Fibroblast of skin of scalp (primary cell): ENCODE data around the gene ISYNA1.

Experiments
- DNase-seq: peaks from one replicate; pipeline ENCODE4 v3.0.0-alpha.2; 2013

The ISYNA1 gene

GRCh38 chr19:18392417-18392816 lies 45.5 kb downstream of the ISYNA1 start:
- DNase-seq = no peak

DNA sequence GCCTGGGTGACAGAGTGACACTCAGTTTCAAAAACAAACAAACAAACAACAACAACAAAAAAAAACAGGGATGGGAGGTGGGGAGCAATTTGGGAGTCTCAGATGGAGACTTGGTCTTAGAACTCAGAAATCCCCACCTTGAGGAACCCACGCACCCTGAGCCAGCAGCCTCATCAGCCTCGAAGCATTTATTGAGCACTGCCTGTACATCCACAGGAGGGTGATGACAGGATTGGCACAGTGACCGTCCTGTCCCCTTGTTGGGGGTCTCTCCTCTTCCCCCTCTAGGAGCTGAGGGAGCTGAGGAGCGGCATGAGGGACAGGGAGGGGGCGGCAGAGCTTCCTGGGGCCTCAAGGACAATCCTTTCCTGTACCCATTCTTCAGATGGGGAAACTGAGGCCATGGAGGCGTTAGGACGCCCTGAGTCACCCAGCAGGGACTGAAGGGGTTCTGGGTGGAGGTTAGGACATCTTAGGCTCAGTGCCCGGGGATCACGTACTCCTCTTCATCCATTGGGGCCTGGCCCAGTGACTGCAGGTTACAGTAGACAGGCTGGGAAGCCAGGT lies 46.3 kb downstream of the ISYNA1 start:
- no peak for DNase-seq

GRCh38 chr19:18390065-18390907 lies 47.6 kb downstream of the ISYNA1 start:
- DNase-seq = no peak

DNA sequence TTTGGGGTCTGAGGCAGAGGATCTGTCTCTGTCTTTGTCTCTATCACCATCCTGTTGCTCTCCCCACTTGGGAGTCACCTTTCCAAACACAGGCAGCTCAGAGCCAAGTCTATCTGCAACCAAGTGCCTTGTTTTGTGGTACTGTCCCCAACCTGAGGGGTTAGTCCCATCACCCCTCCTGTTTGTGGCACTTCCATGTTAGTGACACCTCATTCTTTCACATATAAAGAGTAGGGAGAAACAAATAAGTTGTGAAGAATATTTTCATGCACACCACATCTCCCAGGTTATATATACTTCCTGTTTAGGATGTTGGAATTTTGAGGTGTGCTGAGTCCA lies 48.2 kb downstream of the ISYNA1 start:
- DNase-seq = no peak

DNA sequence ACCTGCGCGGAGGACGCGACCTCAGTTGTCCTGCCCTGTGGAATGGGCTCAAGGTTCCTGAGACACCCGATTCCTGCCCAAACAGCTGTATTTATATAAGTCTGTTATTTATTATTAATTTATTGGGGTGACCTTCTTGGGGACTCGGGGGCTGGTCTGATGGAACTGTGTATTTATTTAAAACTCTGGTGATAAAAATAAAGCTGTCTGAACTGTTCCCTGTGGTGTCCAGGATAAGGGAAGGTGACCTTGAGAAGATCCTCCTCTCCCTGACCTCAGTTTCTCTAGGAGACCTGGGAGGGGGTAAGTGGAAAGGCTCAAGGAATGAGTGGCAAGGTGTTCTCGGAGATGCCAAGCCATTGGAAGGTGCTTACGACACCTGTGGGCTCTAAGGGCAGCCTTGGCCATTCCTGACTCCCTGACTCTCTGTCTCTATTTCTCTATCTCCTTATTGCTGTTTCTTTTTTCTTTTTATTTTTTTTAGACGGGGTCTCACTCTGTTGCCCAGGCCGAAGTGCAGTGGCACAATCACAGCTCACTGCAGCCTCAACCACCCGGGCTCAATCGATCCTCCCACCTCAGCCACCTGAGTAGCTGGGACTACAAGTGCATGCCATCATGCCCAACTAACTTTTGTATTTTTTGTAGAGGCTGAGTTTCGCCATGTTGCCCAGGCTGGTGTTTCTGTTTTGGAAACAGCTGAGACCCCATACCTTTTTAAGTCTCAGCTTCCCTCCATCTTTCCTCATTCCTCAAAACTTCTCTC lies 48.8 kb downstream of the ISYNA1 start:
- no peak for DNase-seq

GRCh38 chr19:18388100-18388959 lies 49.6 kb downstream of the ISYNA1 start:
- peak; percentile 63 for DNase-seq

- peak; percentile 86 for DNase-seq
Observed at GRCh38 chr19:18386543-18387271, 51.2 kb downstream of the ISYNA1 start.

DNA sequence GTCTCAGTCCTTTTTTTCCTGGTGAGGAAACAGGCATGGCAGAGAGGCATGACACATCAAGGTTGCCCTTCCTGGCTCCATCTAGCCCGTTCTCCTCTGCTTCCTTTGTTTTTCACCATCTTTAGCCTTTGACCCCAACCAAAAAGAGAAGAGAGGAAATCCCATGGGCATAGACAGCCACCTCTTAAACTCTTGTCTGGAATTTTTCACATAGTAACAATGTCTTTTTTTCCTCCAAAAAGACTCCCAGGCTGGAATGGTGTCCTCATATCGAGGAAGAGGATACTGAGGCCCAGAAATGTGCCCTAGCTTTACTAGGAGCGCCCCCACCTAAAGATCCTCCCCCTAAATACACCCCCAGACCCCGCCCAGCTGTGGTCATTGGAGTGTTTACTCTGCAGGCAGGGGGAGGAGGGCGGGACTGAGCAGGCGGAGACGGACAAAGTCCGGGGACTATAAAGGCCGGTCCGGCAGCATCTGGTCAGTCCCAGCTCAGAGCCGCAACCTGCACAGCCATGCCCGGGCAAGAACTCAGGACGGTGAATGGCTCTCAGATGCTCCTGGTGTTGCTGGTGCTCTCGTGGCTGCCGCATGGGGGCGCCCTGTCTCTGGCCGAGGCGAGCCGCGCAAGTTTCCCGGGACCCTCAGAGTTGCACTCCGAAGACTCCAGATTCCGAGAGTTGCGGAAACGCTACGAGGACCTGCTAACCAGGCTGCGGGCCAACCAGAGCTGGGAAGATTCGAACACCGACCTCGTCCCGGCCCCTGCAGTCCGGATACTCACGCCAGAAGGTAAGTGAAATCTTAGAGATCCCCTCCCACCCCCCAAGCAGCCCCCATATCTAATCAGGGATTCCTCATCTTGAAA lies 52.0 kb downstream of the ISYNA1 start, which contains the start of gene GDF15:
GDF15 (plus strand) TSS at position 484 of the 868 bp plus-strand sequence; CDS start at position 516, 32 bp downstream.
- DNase-seq = peak; percentile 71

GRCh38 chr19:18385359-18385674 lies 52.6 kb downstream of the ISYNA1 start:
- DNase-seq = no peak

DNA sequence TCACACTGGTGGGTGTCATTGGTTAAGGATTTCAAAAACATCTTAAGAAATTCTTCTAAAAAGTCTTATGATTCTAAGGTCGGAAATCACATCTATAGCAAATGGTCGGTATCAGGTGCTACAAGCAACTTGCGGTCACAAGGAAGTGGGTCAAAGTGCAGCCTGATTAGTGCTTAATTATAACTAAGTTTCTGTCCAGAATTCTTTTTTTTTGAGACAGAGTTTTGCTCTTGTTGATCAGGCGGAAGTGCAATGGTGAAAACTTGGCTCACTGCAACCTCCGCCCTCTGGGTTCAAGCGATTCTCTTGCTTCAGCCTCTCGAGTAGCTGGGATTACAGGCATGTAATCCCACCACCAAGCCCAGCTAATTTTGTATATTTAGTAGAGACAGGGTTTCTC lies 53.2 kb downstream of the ISYNA1 start:
- no peak for DNase-seq
